K562 (cell line): Measurements from ENCODE around the gene CYP4F12.

Experiments used
- ATF2 ChIP-seq: sonication (generic); formaldehyde crosslinking; IDR thresholded peaks from 2 replicates; pipeline ENCODE4 v1.8.1; 2022; ENCODE audit warnings: missing genetic modification reagents
- CBX2 ChIP-seq: fragments of 200-600 bp; sonication (generic); IDR thresholded peaks from one replicate; pipeline ENCODE4 v1.6.1; 2012; ENCODE audit warnings: mild to moderate bottlenecking, low read length, inconsistent platforms; ENCODE audit not compliant: insufficient read depth, poor library complexity, severe bottlenecking
- CTCF ChIP-seq, 3 experiments: IDR thresholded peaks in 2 of 3; conservative IDR thresholded peaks in 1 of 3; 2 replicates each; pipeline ENCODE4 v1.5.1; 2011 to 2012; ENCODE audit warnings: low read length in 3 of 3, mild to moderate bottlenecking in 3 of 3, control low read depth in 2 of 3, improper control_type of control experiment in 1 of 3, inconsistent platforms in 1 of 3, low read depth in 1 of 3, mixed read lengths in 1 of 3, moderate library complexity in 1 of 3; ENCODE audit not compliant: insufficient read depth in 2 of 3
- ELK3 ChIP-seq: fragments of 450-650 bp; formaldehyde crosslinking; IDR thresholded peaks from 2 replicates; pipeline ENCODE4 v1.4.0; 2020; ENCODE audit warnings: mild to moderate bottlenecking
- EP300 ChIP-seq: IDR thresholded peaks from 2 replicates; pipeline ENCODE4 v1.6.1; 2012; ENCODE audit warnings: low read length, improper control_type of control experiment
- FIP1L1 ChIP-seq: fragments of 200-400 bp; formaldehyde crosslinking; IDR thresholded peaks from 2 replicates; pipeline ENCODE4 v1.6.1; 2018; ENCODE audit warnings: mild to moderate bottlenecking, low read depth, low read length; ENCODE audit not compliant: poor library complexity, severe bottlenecking
- HNRNPH1 ChIP-seq: fragments of 200-400 bp; formaldehyde crosslinking; optimal IDR thresholded peaks from 2 replicates; pipeline ENCODE3; 2017; ENCODE audit warnings: low read depth, mild to moderate bottlenecking, low read length, moderate library complexity
- MAX ChIP-seq: sonication (generic); formaldehyde crosslinking; IDR thresholded peaks from 2 replicates; pipeline ENCODE4 v1.9.0; 2022; ENCODE audit warnings: mild to moderate bottlenecking, missing genetic modification reagents
- MEF2A ChIP-seq: IDR thresholded peaks from 2 replicates; pipeline ENCODE4 v1.6.1; 2011; ENCODE audit warnings: low read depth, mild to moderate bottlenecking, low read length, moderate library complexity; ENCODE audit not compliant: control insufficient read depth
- MXI1 ChIP-seq: IDR thresholded peaks from 2 replicates; pipeline ENCODE4 v1.6.1; 2011; ENCODE audit warnings: low read depth, mild to moderate bottlenecking, improper control_type of control experiment, low read length
- RNF219 ChIP-seq: fragments of 250-450 bp; sonication (Bioruptor Pico); IDR thresholded peaks from 2 replicates; pipeline ENCODE4 v1.5.0; 2022; ENCODE audit warnings: mild to moderate bottlenecking
- SMAD3 ChIP-seq: fragments of 450-650 bp; formaldehyde crosslinking; conservative IDR thresholded peaks from 2 replicates; pipeline ENCODE4 v1.4.0; 2020; ENCODE audit warnings: mild to moderate bottlenecking
- YBX1 ChIP-seq: fragments of 450-650 bp; IDR thresholded peaks from 2 replicates; pipeline ENCODE4 v1.7.1; 2016; ENCODE audit warnings: mild to moderate bottlenecking
- ZNF384 ChIP-seq: IDR thresholded peaks from 2 replicates; pipeline ENCODE4 v1.6.1; 2012; ENCODE audit warnings: low read depth, low read length, improper control_type of control experiment

GRCh38 chr19:15634105-15634504 is 38.8 kb upstream of the CYP4F12 start:
- no peak for TF ChIP-seq CTCF (IDR thresholded peaks at IDR 0.05 in 2 of 3, conservative IDR thresholded peaks at IDR 0.05 in 1 of 3; ENCODE audit: insufficient read depth in 2 of 3, low read depth in 1 of 3, low read length in 3 of 3)
- no peak for TF ChIP-seq HNRNPH1
- no peak for TF ChIP-seq SMAD3
- no peak for TF ChIP-seq MXI1
- no peak for TF ChIP-seq ZNF384
- TF ChIP-seq ATF2 (CRISPR knock-in tag), result no peak
- TF ChIP-seq FIP1L1, result no peak
- no peak for TF ChIP-seq MAX (CRISPR knock-in tag)
- TF ChIP-seq RNF219 (CRISPR knock-in tag), result no peak
- no peak for TF ChIP-seq EP300
- TF ChIP-seq YBX1, result no peak
- TF ChIP-seq ELK3 (CRISPR knock-in tag), result no peak
- no peak for TF ChIP-seq CBX2
- TF ChIP-seq MEF2A, result no peak
